T-cell (primary cell): Measurements from ENCODE around the gene ME2. TPM values are rescaled to one million over a fixed set of nuclear protein-coding genes. Genes with fewer than 3 reads are reported as not detected.
"Not testable (repeated sequence)": the region's sequence is repeated elsewhere in the genome, so short reads cannot be mapped to it uniquely, and the experiment has no call there.

ENCODE experiments used
- ATAC-seq, 4 experiments: fragments of 200-7000 bp in 3 of 4; fragments of 150-1000 bp in 1 of 4; cut with Tn5 transposase; replicated peaks in 1 of 4; 1 replicate in 3 of 4; 2 replicates in 1 of 4; pipeline ENCODE4 v1.10.0; 2021; ENCODE audit warnings: moderate library complexity in 3 of 4, mild to moderate bottlenecking in 2 of 4, moderate number of reproducible peaks in 1 of 4
- CTCF ChIA-PET, 2 donors: fragments of 300-600 bp; sonication (Branson Sonifier 250); formaldehyde crosslinking; loops; one replicate each; lab custom pipeline; 2022; ENCODE audit warnings: antibody characterized with exemption in 2 of 2; lab: Charles Lee
- POLR2A ChIA-PET, 2 donors: fragments of 300-600 bp; sonication (Branson Sonifier 250); formaldehyde crosslinking; loops; one replicate each; lab custom pipeline; 2022; ENCODE audit warnings: antibody characterized with exemption in 2 of 2; lab: Charles Lee
- DNase-seq, 35 experiments: peaks; one replicate each; pipeline versions ENCODE4 v3.0.0 to v3.0.0-alpha.2; 2013 to 2023
- H3K27ac ChIP-seq: one replicate; pipeline ENCODE4 v1.5.1; 2013; ENCODE audit warnings: low read length
- H3K27me3 ChIP-seq, 2 experiments: replicated peaks in 1 of 2; 1 replicate in 1 of 2; 2 replicates in 1 of 2; pipeline versions ENCODE4 v1.6.1 to v1.7.0; 2013; ENCODE audit warnings: low read length in 1 of 2, mixed read lengths in 1 of 2; ENCODE audit not compliant: control insufficient read depth in 2 of 2, insufficient read depth in 2 of 2; ENCODE audit errors: extremely low read depth in 1 of 2
- H3K36me3 ChIP-seq, 2 donors: 1 replicate in 1 of 2; 2 replicates in 1 of 2; pipeline versions ENCODE4 v1.6.1 to v1.7.0; 2013; ENCODE audit warnings: low read length in 1 of 2; ENCODE audit not compliant: control insufficient read depth in 2 of 2, insufficient read depth in 1 of 2; ENCODE audit errors: extremely low read depth in 1 of 2
- H3K4me1 ChIP-seq, 2 experiments: 1 replicate in 1 of 2; 2 replicates in 1 of 2; pipeline versions ENCODE4 v1.6.1 to v1.7.0; 2013; ENCODE audit warnings: low read length in 2 of 2, mixed read lengths in 1 of 2; ENCODE audit not compliant: insufficient read depth in 2 of 2, control insufficient read depth in 1 of 2; ENCODE audit errors: extremely low read depth in 1 of 2
- H3K4me3 ChIP-seq, 2 donors: 1 replicate in 1 of 2; 2 replicates in 1 of 2; pipeline versions ENCODE4 v1.5.1 to v1.7.0; 2013; ENCODE audit warnings: mild to moderate bottlenecking in 2 of 2, low read length in 1 of 2, moderate library complexity in 1 of 2; ENCODE audit not compliant: control insufficient read depth in 1 of 2; ENCODE audit errors: extremely low read depth in 1 of 2
- H3K9me3 ChIP-seq: 2 replicates; pipeline ENCODE4 v1.7.0; 2013
- H3K27ac Mint-ChIP-seq, 2 donors: one replicate each; pipeline ENCODE4 v1.8.0; 2020 to 2021; ENCODE audit warnings: mild to moderate bottlenecking in 2 of 2, mixed read lengths in 2 of 2
- H3K27me3 Mint-ChIP-seq, 2 donors: one replicate each; pipeline ENCODE4 v1.8.0; 2021 to 2022; ENCODE audit warnings: mixed read lengths in 2 of 2
- H3K36me3 Mint-ChIP-seq: one replicate; pipeline ENCODE4 v1.8.0; 2021; ENCODE audit warnings: mixed read lengths
- H3K4me1 Mint-ChIP-seq, 3 donors: one replicate each; pipeline ENCODE4 v1.8.0; 2020 to 2022; ENCODE audit warnings: mixed read lengths in 3 of 3, mild to moderate bottlenecking in 1 of 3
- H3K4me3 Mint-ChIP-seq, 3 donors: one replicate each; pipeline ENCODE4 v1.8.0; 2020 to 2022; ENCODE audit warnings: mild to moderate bottlenecking in 3 of 3, mixed read lengths in 3 of 3, moderate library complexity in 3 of 3
- H3K9me3 Mint-ChIP-seq, 3 donors: one replicate each; pipeline ENCODE4 v1.8.0; 2020 to 2022; ENCODE audit warnings: mixed read lengths in 3 of 3
- WGBS: methylation state at CpG from one replicate; pipeline ENCODE4 v1.1.5; 2013; ENCODE audit warnings: missing lambda C conversion rate; ENCODE audit not compliant: insufficient coverage; 5-methylcytosine and 5-hydroxymethylcytosine counted together
- total RNA-seq, 35 experiments: library from RNA in 6 of 35; stranded (reverse) in 6 of 35; fragments of 120-200 nt in 1 of 35; gene quantifications; one replicate each; pipeline versions ENCODE4 v1.2.1 to v1.2.4 and lab custom pipeline; 2013 to 2026

Gene ME2
- total RNA-seq, 5 donors from 2014 or later (not counting 1 experiment from before 2014, with no cell fraction given): 30.5 to 42.6 (median 39.9) TPM

DNA sequence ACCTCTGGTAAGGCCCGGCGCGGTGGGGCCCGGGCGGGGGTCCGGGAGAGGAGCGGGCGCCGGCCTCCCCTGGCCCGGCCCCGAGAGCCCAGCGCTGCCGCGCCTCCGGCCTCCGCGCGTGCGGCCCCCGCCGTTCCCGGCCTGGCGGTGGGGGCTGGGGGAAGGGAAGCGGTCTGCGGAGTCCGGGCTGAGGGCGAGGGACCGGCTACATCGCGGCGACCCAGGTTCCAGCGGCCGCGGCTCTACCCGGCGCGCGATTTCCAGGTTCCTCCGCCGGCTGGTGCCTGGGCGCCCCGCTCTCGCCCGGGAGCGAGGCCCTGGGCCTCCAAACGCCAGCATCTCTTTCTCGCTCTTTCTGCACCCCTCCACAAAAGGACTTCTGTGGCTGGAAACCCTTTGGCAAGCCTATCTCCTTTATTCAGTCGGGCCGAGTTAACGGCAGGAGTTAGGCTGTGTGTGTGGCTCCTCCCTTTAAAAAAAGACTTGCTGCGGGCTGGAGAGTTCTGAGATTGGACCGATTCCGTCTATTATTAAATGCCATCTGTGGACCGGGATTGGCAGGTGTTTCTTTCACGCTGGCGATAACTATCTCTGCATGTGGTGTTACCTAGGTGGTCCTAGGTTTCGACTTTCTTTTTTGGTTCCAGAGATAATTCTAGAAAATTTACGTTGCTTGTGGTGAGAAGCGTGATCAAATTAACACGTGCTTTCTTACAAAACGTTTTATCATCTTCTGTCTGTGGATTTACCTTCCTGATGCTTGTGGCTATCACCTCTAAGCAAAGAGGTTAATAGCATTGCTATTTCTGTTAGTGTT, 592 bp downstream of the ME2 start:
- ATAC-seq (peak; percentile 7 to 20 (median 18)), DNase-seq (peak in 31 of 35 experiments; percentile 5 to 66 (median 20))
- H3K4me1 ChIP-seq: peaks cover 11 to 20% of the 10 kb centered on the region in 2 experiments
- CTCF ChIA-PET: interaction anchor here in 1 of 2 donors (0.5 to 1.3 kb wide), 5 partner anchors 42 to 172 kb away, joined by 3 to 5 read pairs (median 4); partner anchors contain the start of gene ELAC1
- Mint-ChIP-seq H3K4me3 (peak overlapping the region; percentile 95 to 99 (median 98)), H3K9me3 (no peaks in the 10 kb centered on the region), H3K27ac (peak overlapping the region; percentile 97 to 99), H3K27me3 (no peaks in the 10 kb centered on the region), H3K4me1 (peaks cover 32 to 43% (median 38%) of the 10 kb centered on the region in 3 donors), H3K36me3 (peaks cover 5% of the 10 kb centered on the region)
- H3K27ac ChIP-seq: peak overlapping the region; percentile 82
- H3K36me3 ChIP-seq: no peaks in the 10 kb centered on the region
- peak overlapping the region; percentile 71 to 90 for H3K4me3 ChIP-seq
- WGBS: under 1% methylated on average over 45 of the region's 61 CpGs
- H3K9me3 ChIP-seq: no peaks in the 10 kb centered on the region
- POLR2A ChIA-PET: interaction anchor here (0.6 to 1.2 kb wide), 4 partner anchors 72 to 313 kb away, joined by 3 to 4 read pairs (median 3); partner anchors contain the start of gene SMAD4 (in 1 of the 2)
- H3K27me3 ChIP-seq: no peaks in the 10 kb centered on the region

DNA sequence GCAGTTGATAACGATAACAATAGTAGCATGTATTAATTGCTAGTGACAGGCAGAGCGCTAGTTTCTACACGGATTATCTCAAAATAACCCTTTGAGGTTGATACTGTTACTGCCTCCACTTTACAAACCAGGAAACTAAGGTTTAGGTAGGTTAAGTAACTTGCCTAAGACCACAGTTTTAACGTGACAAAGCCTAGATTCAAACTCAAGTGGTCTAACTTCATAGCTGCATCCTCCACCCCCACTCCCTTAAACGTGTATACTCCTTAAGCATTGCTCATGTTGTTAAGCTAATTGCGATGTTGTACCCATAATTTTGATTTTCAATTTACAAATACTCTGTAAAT, 1.2 kb downstream of the ME2 start:
- H3K4me1 ChIP-seq: peaks cover 11 to 20% of the 10 kb centered on the region in 2 experiments
- Mint-ChIP-seq H3K27ac (peak overlapping the region; percentile 97 to 99), H3K27me3 (no peaks in the 10 kb centered on the region), H3K4me1 (peaks cover 34 to 44% (median 42%) of the 10 kb centered on the region in 3 donors), H3K4me3 (peak overlapping the region; percentile 95 to 99 (median 98)), H3K9me3 (no peaks in the 10 kb centered on the region), H3K36me3 (peaks cover 5% of the 10 kb centered on the region)
- H3K36me3 ChIP-seq: no peaks in the 10 kb centered on the region
- peak in 1 of 35 experiments; percentile 2 for DNase-seq
- no peaks in the 10 kb centered on the region for H3K9me3 ChIP-seq
- peak overlapping the region; percentile 71 to 90 for H3K4me3 ChIP-seq
- no peak for ATAC-seq
- POLR2A ChIA-PET: interaction anchor here (0.5 to 0.8 kb wide), 2 partner anchors 87 to 150 kb away, joined by 3 to 4 read pairs; partner anchors contain the start of gene SMAD4 (in 1 of the 2)
- peak overlapping the region; percentile 82 for H3K27ac ChIP-seq
- no CpG with 5 or more reads among the region's 6 CpGs for WGBS
- no peaks in the 10 kb centered on the region for H3K27me3 ChIP-seq
- CTCF ChIA-PET: interaction anchor here (0.6 kb wide), 2 partner anchors 13 to 198 kb away, joined by 3 read pairs; no protein-coding TSS in a partner anchor

DNA sequence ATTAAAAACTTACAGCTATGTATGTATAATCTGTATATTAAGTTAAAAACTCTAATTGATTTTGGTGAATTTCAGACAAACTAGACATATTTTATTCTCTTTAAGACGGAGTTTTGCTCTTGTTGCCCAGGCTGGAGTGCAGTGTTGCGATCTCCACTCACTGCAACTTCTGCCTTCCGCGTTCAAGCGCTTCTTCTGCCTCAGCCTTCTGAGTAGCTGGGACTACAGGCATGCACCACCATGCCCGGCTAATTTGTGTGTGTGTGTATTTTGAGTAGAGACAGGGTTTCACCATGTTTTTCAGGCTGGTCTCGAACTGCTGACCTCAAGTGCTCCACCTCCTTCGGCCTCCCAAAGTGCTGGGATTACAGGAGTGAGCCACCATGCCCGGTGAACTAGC, 2.0 kb downstream of the ME2 start:
- H3K4me3 Mint-ChIP-seq, H3K27ac Mint-ChIP-seq, H3K4me3 ChIP-seq, H3K9me3 Mint-ChIP-seq, ATAC-seq, H3K27ac ChIP-seq, H3K27me3 ChIP-seq, H3K36me3 Mint-ChIP-seq, H3K36me3 ChIP-seq, H3K9me3 ChIP-seq, H3K27me3 Mint-ChIP-seq: not testable (repeated sequence)
- H3K4me1 Mint-ChIP-seq: peaks cover 34 to 45% (median 43%) of the 10 kb centered on the region in 3 donors
- POLR2A ChIA-PET: interaction anchor here (0.5 to 0.8 kb wide), 4 partner anchors 86 to 167 kb away, joined by 3 to 5 read pairs (median 4); partner anchors contain the start of gene SMAD4 (in 1 of the 2)
- CTCF ChIA-PET: interaction anchor here in 1 of 2 donors (0.6 kb wide), 1 partner anchor 197 kb away, joined by 3 read pairs; no protein-coding TSS in a partner anchor
- peak in 1 of 35 experiments; percentile 1 for DNase-seq
- WGBS: 100% methylated on average over 1 of the region's 9 CpGs
- peaks cover 11 to 20% of the 10 kb centered on the region in 2 experiments for H3K4me1 ChIP-seq

DNA sequence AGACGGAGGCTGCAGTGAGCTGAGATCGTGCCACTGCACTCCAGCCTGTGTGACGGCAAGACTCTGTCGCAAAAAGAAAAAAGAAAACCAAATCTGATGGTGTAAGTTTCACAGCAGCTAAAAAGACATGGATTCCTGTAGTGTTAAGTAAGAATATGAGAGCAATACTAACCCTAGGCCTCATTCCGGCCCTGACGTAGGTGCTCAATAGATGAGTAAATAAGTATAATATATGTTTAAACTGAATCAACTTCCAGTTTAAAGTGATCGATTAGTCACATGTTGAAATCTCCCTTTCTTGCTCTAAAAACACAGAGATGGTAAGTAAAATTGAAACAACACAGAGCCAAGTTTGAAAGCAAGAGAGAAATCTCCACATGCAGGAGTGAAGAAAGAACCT, 8.0 kb downstream of the ME2 start:
- ATAC-seq (no peak), DNase-seq (no peak)
- H3K9me3 ChIP-seq: no peaks in the 10 kb centered on the region
- H3K4me3 ChIP-seq: no peak overlapping the region
- peaks cover 33 to 39% (median 38%) of the 10 kb centered on the region in 3 donors for H3K4me1 Mint-ChIP-seq
- ChIA-PET POLR2A (interaction anchor here in 1 of 2 donors (0.6 kb wide), 1 partner anchor 13 kb away, joined by 3 read pairs; no protein-coding TSS in a partner anchor), CTCF (no interaction called here)
- 94% methylated on average over 2 of the region's 7 CpGs for WGBS
- H3K36me3 ChIP-seq: peaks cover 2 to 10% of the 10 kb centered on the region in 2 donors
- H3K27ac Mint-ChIP-seq: no peak overlapping the region
- peaks cover 2 to 6% of the 10 kb centered on the region in 2 experiments for H3K4me1 ChIP-seq
- no peaks in the 10 kb centered on the region for H3K27me3 ChIP-seq
- no peaks in the 10 kb centered on the region for H3K27me3 Mint-ChIP-seq
- H3K36me3 Mint-ChIP-seq: peaks cover 18% of the 10 kb centered on the region
- H3K27ac ChIP-seq: no peak overlapping the region
- no peak overlapping the region for H3K4me3 Mint-ChIP-seq
- H3K9me3 Mint-ChIP-seq: peaks cover 0 to 1% (median 0%) of the 10 kb centered on the region in 3 donors

DNA sequence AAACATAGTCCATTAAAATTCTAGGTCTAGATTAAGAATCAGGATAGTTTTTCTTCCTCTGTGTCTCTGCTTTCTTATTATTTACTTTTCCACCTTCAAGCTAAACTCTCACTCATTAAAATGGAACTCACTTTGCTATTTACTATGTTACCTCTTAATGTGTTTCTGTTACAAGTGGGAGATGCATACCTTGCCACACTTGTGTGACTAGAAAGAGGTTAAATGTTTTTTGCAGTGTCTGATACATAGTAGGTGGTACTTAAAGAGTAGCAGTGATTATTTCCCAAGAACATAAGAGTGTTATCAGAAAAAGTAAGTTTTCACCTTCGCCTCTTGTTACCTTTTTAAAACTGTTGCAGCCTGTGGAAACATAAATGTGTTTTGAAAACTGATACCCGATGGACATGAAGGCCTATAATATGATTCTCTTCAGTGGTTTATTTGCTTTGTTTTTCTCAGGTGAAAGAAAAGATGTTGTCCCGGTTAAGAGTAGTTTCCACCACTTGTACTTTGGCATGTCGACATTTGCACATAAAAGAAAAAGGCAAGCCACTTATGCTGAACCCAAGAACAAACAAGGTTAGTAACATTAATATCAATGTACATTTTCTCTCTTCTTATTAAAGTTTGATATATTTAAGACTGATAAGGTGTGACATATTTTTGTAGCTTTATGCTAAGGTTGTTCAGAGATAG, 16.6 kb downstream of the ME2 start:
- ATAC-seq (no peak), DNase-seq (no peak)
- Histone ChIP-seq H3K4me3 (no peak overlapping the region), H3K27me3 (no peaks in the 10 kb centered on the region), H3K36me3 (peaks cover 2 to 34% of the 10 kb centered on the region in 2 donors), H3K9me3 (no peaks in the 10 kb centered on the region), H3K27ac (no peak overlapping the region), H3K4me1 (no peaks in the 10 kb centered on the region)
- H3K36me3 Mint-ChIP-seq: peaks cover 50% of the 10 kb centered on the region
- WGBS: 92% methylated on average over 2 of the region's 4 CpGs
- H3K4me1 Mint-ChIP-seq: peaks cover 18 to 23% (median 22%) of the 10 kb centered on the region in 3 donors
- H3K4me3 Mint-ChIP-seq: no peak overlapping the region
- no peak overlapping the region for H3K27ac Mint-ChIP-seq
- ChIA-PET CTCF (interaction anchor here (0.7 to 1.1 kb wide), 2 partner anchors 75 to 160 kb away, joined by 3 to 4 read pairs; no protein-coding TSS in a partner anchor), POLR2A (interaction anchor here in 1 of 2 donors (0.6 kb wide), 1 partner anchor 80 kb away, joined by 5 read pairs; no protein-coding TSS in a partner anchor)
- no peaks in the 10 kb centered on the region for H3K27me3 Mint-ChIP-seq
- no peaks in the 10 kb centered on the region for H3K9me3 Mint-ChIP-seq
